ENCODE measurements around the gene MAP2K5.

The MAP2K5 gene

GRCh38 chr15:67807141-67807540, 264.6 kb downstream of the MAP2K5 start:
- TF ChIP-seq CTCF (conservative IDR thresholded peaks at IDR 0.05): no peak
- TF ChIP-seq ZFX (IDR thresholded peaks at IDR 0.05): no peak
- no peak overlapping the region for H3K27ac ChIP-seq

- no peak overlapping the region for H3K27ac ChIP-seq
- TF ChIP-seq CTCF (conservative IDR thresholded peaks at IDR 0.05) (no peak), ZFX (IDR thresholded peaks at IDR 0.05) (no peak)
These were observed 265.3 kb downstream of the MAP2K5 start for GRCh38 chr15:67807836-67808235.

GRCh38 chr15:67808821-67809220, 266.3 kb downstream of the MAP2K5 start:
- no peak for TF ChIP-seq CTCF (conservative IDR thresholded peaks at IDR 0.05)
- TF ChIP-seq ZFX (IDR thresholded peaks at IDR 0.05): no peak
- no peak overlapping the region for H3K27ac ChIP-seq

GRCh38 chr15:67809441-67809840, 266.9 kb downstream of the MAP2K5 start:
- no peak for TF ChIP-seq ZFX (IDR thresholded peaks at IDR 0.05)
- H3K27ac ChIP-seq: no peak overlapping the region

GRCh38 chr15:67809866-67810265, 267.4 kb downstream of the MAP2K5 start:
- H3K27ac ChIP-seq: no peak overlapping the region
- no peak for TF ChIP-seq ZFX (IDR thresholded peaks at IDR 0.05)
- TF ChIP-seq CTCF (conservative IDR thresholded peaks at IDR 0.05): no peak

GRCh38 chr15:67812241-67812644, 269.7 kb downstream of the MAP2K5 start:
- TF ChIP-seq ZFX (IDR thresholded peaks at IDR 0.05) (no peak), CTCF (conservative IDR thresholded peaks at IDR 0.05) (no peak)
- H3K27ac ChIP-seq: no peak overlapping the region

GRCh38 chr15:67813104-67813634, 270.7 kb downstream of the MAP2K5 start:
- H3K27ac ChIP-seq: no peak overlapping the region
- TF ChIP-seq CTCF (conservative IDR thresholded peaks at IDR 0.05): no peak
- no peak for TF ChIP-seq ZFX (IDR thresholded peaks at IDR 0.05)

GRCh38 chr15:67815036-67815592, 272.6 kb downstream of the MAP2K5 start:
- TF ChIP-seq ZFX (IDR thresholded peaks at IDR 0.05) (no peak), CTCF (conservative IDR thresholded peaks at IDR 0.05) (no peak)
- no peak overlapping the region for H3K27ac ChIP-seq
